ENCODE measurements around the gene WASF2.
A peak's percentile ranks its signal among the peaks of the same experiment; 100 is the strongest.

The WASF2 gene

DNA sequence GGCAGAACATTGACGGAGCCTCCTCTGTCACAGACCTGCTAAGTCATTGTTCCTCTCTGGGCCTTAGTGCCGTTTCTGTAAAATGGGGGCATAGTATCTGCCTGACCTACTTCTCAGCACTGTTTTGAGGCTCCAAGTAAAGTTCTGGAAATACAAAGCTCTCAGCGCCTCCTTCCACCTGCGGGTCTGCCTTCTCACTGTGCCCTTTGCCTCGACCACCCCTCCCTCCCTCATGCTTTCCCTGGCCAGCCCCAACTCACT is 15.4 kb upstream of the WASF2 start:
- WGBS, 2 donors (ENCODE audit: extremely low coverage in 2 of 2, insufficient read length in 2 of 2, insufficient replicate concordance in 1 of 2) = no CpG with 5 or more reads among the region's 5 CpGs
- DNase-seq (ENCODE audit: low spot score) = no peak
- no peak overlapping the region for H3K9ac ChIP-seq (ENCODE audit: low read depth, low read length, poor library complexity)
- H3K23ac ChIP-seq (ENCODE audit: low read depth, low read length, poor library complexity) = no peak overlapping the region
- H2BK120ac ChIP-seq (ENCODE audit: low read depth, low read length) = no peak overlapping the region
- peak overlapping the region; percentile 78 for H3K18ac ChIP-seq (ENCODE audit: low read length)
- no peak overlapping the region for H3K14ac ChIP-seq (ENCODE audit: low read length)
- H3K4me2 ChIP-seq (ENCODE audit: insufficient read depth, low read length, poor library complexity, severe bottlenecking) = no peak overlapping the region
- no peak overlapping the region for H2BK12ac ChIP-seq (ENCODE audit: low read length)
- H2AFZ ChIP-seq (ENCODE audit: low read length) = no peak overlapping the region
- peak overlapping the region; percentile 33 for H2BK5ac ChIP-seq (ENCODE audit: low read length)
- H3K36me3 ChIP-seq (replicated peaks in 1 of 2; ENCODE audit: control insufficient read depth in 2 of 2, insufficient read depth in 2 of 2, low read length in 2 of 2) = no peaks in the 10 kb centered on the region
- H3K9me3 ChIP-seq (replicated peaks in 1 of 2; ENCODE audit: control insufficient read depth in 2 of 2, insufficient read depth in 1 of 2, low read depth in 1 of 2, low read length in 2 of 2) = no peaks in the 10 kb centered on the region
- peak overlapping the region; percentile 8 for H2AK5ac ChIP-seq (ENCODE audit: low read depth, low read length)
- H3K4ac ChIP-seq (ENCODE audit: low read length) = no peak overlapping the region
- peak overlapping the region; percentile 30 for H2BK15ac ChIP-seq (ENCODE audit: low read length)
- no peak overlapping the region for H3K4me3 ChIP-seq (ENCODE audit: low read length in 2 of 2)
- no peak overlapping the region for H4K8ac ChIP-seq (ENCODE audit: low read depth, low read length)
- H3K27ac ChIP-seq (replicated peaks; ENCODE audit: low read length) = peak overlapping the region; percentile 65
- no peaks in the 10 kb centered on the region for H3K27me3 ChIP-seq (ENCODE audit: control insufficient read depth in 3 of 3, insufficient read depth in 3 of 3, low read depth in 1 of 3, low read length in 3 of 3)
- H4K91ac ChIP-seq (ENCODE audit: low read depth, low read length, poor library complexity) = no peak overlapping the region
- peaks cover 16 to 18% of the 10 kb centered on the region in 2 donors for H3K4me1 ChIP-seq (ENCODE audit: control insufficient read depth in 2 of 2, insufficient read depth in 1 of 2, low read depth in 1 of 2, low read length in 2 of 2)
- H3K79me1 ChIP-seq (ENCODE audit: low read depth, low read length) = no peaks in the 10 kb centered on the region

DNA sequence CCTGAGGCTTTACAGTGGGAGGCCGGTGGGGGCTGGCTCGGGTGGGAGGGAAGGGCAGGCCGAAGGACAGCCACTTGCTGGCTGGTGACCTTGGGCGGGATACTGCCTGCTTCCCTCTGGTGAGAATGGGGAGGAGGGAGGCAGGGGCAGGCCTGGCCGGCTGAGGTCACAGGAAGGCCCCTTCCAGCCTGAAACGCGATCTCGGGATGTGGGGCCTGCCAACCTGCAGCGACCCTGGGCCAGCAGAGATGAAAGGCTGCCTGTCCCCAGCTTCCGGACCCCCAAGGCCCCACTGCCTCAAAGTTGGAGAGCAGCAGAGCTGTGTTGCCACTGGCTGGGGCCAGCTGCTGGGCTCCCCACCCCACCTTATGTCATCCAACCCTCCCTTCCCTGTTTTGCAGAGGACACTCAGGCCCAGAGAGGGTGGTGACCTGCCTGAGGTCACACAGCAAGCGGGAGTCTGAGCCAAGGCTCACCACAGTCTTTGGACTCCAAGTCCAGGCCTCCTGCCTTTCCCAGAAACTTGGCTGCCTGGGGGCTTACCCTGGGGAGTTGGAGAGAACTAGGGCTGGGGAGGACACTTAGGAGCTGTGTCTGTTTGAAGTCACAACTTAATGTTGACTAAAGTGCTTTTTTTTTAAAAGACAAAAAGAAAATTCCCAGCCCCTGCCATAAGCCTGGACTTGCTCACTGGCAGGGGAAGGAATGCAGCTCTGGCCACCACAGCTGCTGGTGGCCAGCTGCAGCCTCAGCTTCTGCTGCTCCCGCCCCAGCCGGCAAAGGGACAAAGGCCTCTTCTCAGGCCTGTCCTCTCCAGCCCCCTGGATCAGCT is 14.8 kb upstream of the WASF2 start:
- peak overlapping the region in 1 of 2 donors; percentile 36 for H3K4me3 ChIP-seq (ENCODE audit: low read length in 2 of 2)
- peak overlapping the region; percentile 86 for H3K27ac ChIP-seq (replicated peaks; ENCODE audit: low read length)
- H3K9ac ChIP-seq (ENCODE audit: low read depth, low read length, poor library complexity) = peak overlapping the region; percentile 78
- WGBS, 2 donors (ENCODE audit: extremely low coverage in 2 of 2, insufficient read length in 2 of 2, insufficient replicate concordance in 1 of 2) = no CpG with 5 or more reads among the region's 13 CpGs
- H3K4ac ChIP-seq (ENCODE audit: low read length) = peak overlapping the region; percentile 98
- peaks cover 16 to 18% of the 10 kb centered on the region in 2 donors for H3K4me1 ChIP-seq (ENCODE audit: control insufficient read depth in 2 of 2, insufficient read depth in 1 of 2, low read depth in 1 of 2, low read length in 2 of 2)
- peak overlapping the region; percentile 94 for H3K23ac ChIP-seq (ENCODE audit: low read depth, low read length, poor library complexity)
- no peak overlapping the region for H3K14ac ChIP-seq (ENCODE audit: low read length)
- H3K9me3 ChIP-seq (replicated peaks in 1 of 2; ENCODE audit: control insufficient read depth in 2 of 2, insufficient read depth in 1 of 2, low read depth in 1 of 2, low read length in 2 of 2) = no peaks in the 10 kb centered on the region
- peak overlapping the region; percentile 75 for H2BK12ac ChIP-seq (ENCODE audit: low read length)
- H4K91ac ChIP-seq (ENCODE audit: low read depth, low read length, poor library complexity) = peak overlapping the region; percentile 75
- peak overlapping the region; percentile 98 for H2BK5ac ChIP-seq (ENCODE audit: low read length)
- peak overlapping the region; percentile 99 for H2BK15ac ChIP-seq (ENCODE audit: low read length)
- H4K8ac ChIP-seq (ENCODE audit: low read depth, low read length) = peak overlapping the region; percentile 97
- H2BK120ac ChIP-seq (ENCODE audit: low read depth, low read length) = peak overlapping the region; percentile 100
- H3K36me3 ChIP-seq (replicated peaks in 1 of 2; ENCODE audit: control insufficient read depth in 2 of 2, insufficient read depth in 2 of 2, low read length in 2 of 2) = no peaks in the 10 kb centered on the region
- no peaks in the 10 kb centered on the region for H3K27me3 ChIP-seq (ENCODE audit: control insufficient read depth in 3 of 3, insufficient read depth in 3 of 3, low read depth in 1 of 3, low read length in 3 of 3)
- DNase-seq (ENCODE audit: low spot score) = no peak
- peak overlapping the region; percentile 3 for H2AFZ ChIP-seq (ENCODE audit: low read length)
- H2AK5ac ChIP-seq (ENCODE audit: low read depth, low read length) = peak overlapping the region; percentile 100
- peak overlapping the region; percentile 14 for H3K4me2 ChIP-seq (ENCODE audit: insufficient read depth, low read length, poor library complexity, severe bottlenecking)
- no peaks in the 10 kb centered on the region for H3K79me1 ChIP-seq (ENCODE audit: low read depth, low read length)
- peak overlapping the region; percentile 99 for H3K18ac ChIP-seq (ENCODE audit: low read length)

- Histone ChIP-seq H4K91ac (ENCODE audit: low read depth, low read length, poor library complexity) (peak overlapping the region; percentile 38), H3K9me3 (replicated peaks in 1 of 2; ENCODE audit: control insufficient read depth in 2 of 2, insufficient read depth in 1 of 2, low read depth in 1 of 2, low read length in 2 of 2) (no peaks in the 10 kb centered on the region), H3K36me3 (replicated peaks in 1 of 2; ENCODE audit: control insufficient read depth in 2 of 2, insufficient read depth in 2 of 2, low read length in 2 of 2) (no peaks in the 10 kb centered on the region), H3K27me3 (ENCODE audit: control insufficient read depth in 3 of 3, insufficient read depth in 3 of 3, low read depth in 1 of 3, low read length in 3 of 3) (no peaks in the 10 kb centered on the region), H2AK5ac (ENCODE audit: low read depth, low read length) (peak overlapping the region; percentile 91), H3K9ac (ENCODE audit: low read depth, low read length, poor library complexity) (no peak overlapping the region), H4K8ac (ENCODE audit: low read depth, low read length) (peak overlapping the region; percentile 3), H3K27ac (replicated peaks; ENCODE audit: low read length) (peak overlapping the region; percentile 78), H2BK120ac (ENCODE audit: low read depth, low read length) (peak overlapping the region; percentile 100), H2BK5ac (ENCODE audit: low read length) (peak overlapping the region; percentile 16), H3K79me1 (ENCODE audit: low read depth, low read length) (no peaks in the 10 kb centered on the region), H3K4me2 (ENCODE audit: insufficient read depth, low read length, poor library complexity, severe bottlenecking) (no peak overlapping the region), H2BK12ac (ENCODE audit: low read length) (peak overlapping the region; percentile 88), H3K4me3 (ENCODE audit: low read length in 2 of 2) (peak overlapping the region in 1 of 2 donors; percentile 36), H3K4me1 (ENCODE audit: control insufficient read depth in 2 of 2, insufficient read depth in 1 of 2, low read depth in 1 of 2, low read length in 2 of 2) (peaks cover 16 to 18% of the 10 kb centered on the region in 2 donors), H2BK15ac (ENCODE audit: low read length) (peak overlapping the region; percentile 40), H3K23ac (ENCODE audit: low read depth, low read length, poor library complexity) (peak overlapping the region; percentile 44), H3K4ac (ENCODE audit: low read length) (peak overlapping the region; percentile 77), H2AFZ (ENCODE audit: low read length) (peak overlapping the region; percentile 57), H3K18ac (ENCODE audit: low read length) (peak overlapping the region; percentile 93), H3K14ac (ENCODE audit: low read length) (peak overlapping the region; percentile 5)
- WGBS, 2 donors (ENCODE audit: extremely low coverage in 2 of 2, insufficient read length in 2 of 2, insufficient replicate concordance in 1 of 2) = no CpG with 5 or more reads among the region's 12 CpGs
- no peak for DNase-seq (ENCODE audit: low spot score)
These were observed 14.0 kb upstream of the WASF2 start for GRCh38 chr1:27503844-27504587.

DNA sequence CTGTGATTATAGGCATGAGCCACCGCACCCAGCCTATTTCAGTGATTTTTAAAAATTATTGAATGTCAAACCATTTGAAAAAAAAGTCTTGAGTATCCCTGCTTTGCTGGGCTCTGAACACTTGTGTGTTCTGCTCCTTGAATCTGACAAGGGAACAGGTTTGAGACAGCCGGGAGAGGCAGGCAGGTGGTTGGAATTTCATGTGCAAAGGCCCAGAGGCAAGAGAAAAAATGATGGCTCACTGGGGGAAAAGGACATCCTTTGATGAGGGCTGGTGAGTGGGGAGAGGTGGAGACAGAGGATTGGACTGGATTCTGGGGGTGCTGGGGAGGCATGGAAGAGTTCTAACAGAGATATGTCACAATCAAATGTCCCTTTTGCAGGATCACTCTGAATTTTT is 13.1 kb upstream of the WASF2 start:
- Histone ChIP-seq H2BK120ac (ENCODE audit: low read depth, low read length) (no peak overlapping the region), H3K27ac (replicated peaks; ENCODE audit: low read length) (no peak overlapping the region), H3K4me1 (ENCODE audit: control insufficient read depth in 2 of 2, insufficient read depth in 1 of 2, low read depth in 1 of 2, low read length in 2 of 2) (peaks cover 16 to 18% of the 10 kb centered on the region in 2 donors), H2BK5ac (ENCODE audit: low read length) (no peak overlapping the region), H3K36me3 (replicated peaks in 1 of 2; ENCODE audit: control insufficient read depth in 2 of 2, insufficient read depth in 2 of 2, low read length in 2 of 2) (no peaks in the 10 kb centered on the region), H4K91ac (ENCODE audit: low read depth, low read length, poor library complexity) (no peak overlapping the region), H3K23ac (ENCODE audit: low read depth, low read length, poor library complexity) (no peak overlapping the region), H3K9ac (ENCODE audit: low read depth, low read length, poor library complexity) (no peak overlapping the region), H2BK15ac (ENCODE audit: low read length) (no peak overlapping the region), H3K9me3 (replicated peaks in 1 of 2; ENCODE audit: control insufficient read depth in 2 of 2, insufficient read depth in 1 of 2, low read depth in 1 of 2, low read length in 2 of 2) (no peaks in the 10 kb centered on the region), H4K8ac (ENCODE audit: low read depth, low read length) (no peak overlapping the region), H3K79me1 (ENCODE audit: low read depth, low read length) (no peaks in the 10 kb centered on the region), H3K18ac (ENCODE audit: low read length) (no peak overlapping the region), H3K4me3 (ENCODE audit: low read length in 2 of 2) (no peak overlapping the region), H2BK12ac (ENCODE audit: low read length) (no peak overlapping the region), H3K14ac (ENCODE audit: low read length) (no peak overlapping the region), H2AFZ (ENCODE audit: low read length) (no peak overlapping the region), H3K27me3 (ENCODE audit: control insufficient read depth in 3 of 3, insufficient read depth in 3 of 3, low read depth in 1 of 3, low read length in 3 of 3) (no peaks in the 10 kb centered on the region), H3K4ac (ENCODE audit: low read length) (no peak overlapping the region), H3K4me2 (ENCODE audit: insufficient read depth, low read length, poor library complexity, severe bottlenecking) (no peak overlapping the region), H2AK5ac (ENCODE audit: low read depth, low read length) (no peak overlapping the region)
- no CpG with 5 or more reads among the region's 2 CpGs for WGBS, 2 donors (ENCODE audit: extremely low coverage in 2 of 2, insufficient read length in 2 of 2, insufficient replicate concordance in 1 of 2)
- no peak for DNase-seq (ENCODE audit: low spot score)

Measured in neuronal stem cell (in vitro differentiated cells).